OCI-LY7 (cell line): ENCODE measurements around the gene WDR86.

Source experiments
- CTCF ChIP-seq: fragments of 200-600 bp; sonication (generic); conservative IDR thresholded peaks from 2 replicates; pipeline ENCODE4 v1.5.1; 2014; ENCODE audit warnings: mild to moderate bottlenecking, antibody characterized with exemption, low read length, moderate library complexity, mixed read lengths
- EZH2phosphoT487 ChIP-seq: fragments of 200-600 bp; sonication (generic); IDR thresholded peaks from 2 replicates; pipeline ENCODE4 v1.6.1; 2018; ENCODE audit warnings: low read depth, borderline replicate concordance, mild to moderate bottlenecking, mixed run types, antibody characterized with exemption, low read length, moderate library complexity, mixed read lengths

- TF ChIP-seq CTCF (no peak), EZH2phosphoT487 (no peak)
These were observed 11.2 kb downstream of the WDR86 start for GRCh38 chr7:151398446-151399304.
